HG03060 (cell line): ENCODE results near the gene GLIPR1L1.
A peak's percentile ranks its signal among the peaks of the same experiment; 100 is the strongest.
"Not testable (repeated sequence)": the region's sequence is repeated elsewhere in the genome, so short reads cannot be mapped to it uniquely, and the experiment has no call there.

ENCODE experiments used
- ATAC-seq: cut with Tn5 transposase; IDR thresholded peaks from one replicate; pipeline ENCODE4 v1.9.1; 2021; ENCODE audit warnings: low read depth, moderate number of reproducible peaks; ENCODE audit not compliant: unreplicated experiment

The GLIPR1L1 gene

GRCh38 chr12:75334384-75335030, at the start of gene GLIPR1L1:
GLIPR1L1 (plus strand) TSS chr12:75334670; CDS start chr12:75334729, 59 bp downstream.
- ATAC-seq = peak; percentile 59

DNA sequence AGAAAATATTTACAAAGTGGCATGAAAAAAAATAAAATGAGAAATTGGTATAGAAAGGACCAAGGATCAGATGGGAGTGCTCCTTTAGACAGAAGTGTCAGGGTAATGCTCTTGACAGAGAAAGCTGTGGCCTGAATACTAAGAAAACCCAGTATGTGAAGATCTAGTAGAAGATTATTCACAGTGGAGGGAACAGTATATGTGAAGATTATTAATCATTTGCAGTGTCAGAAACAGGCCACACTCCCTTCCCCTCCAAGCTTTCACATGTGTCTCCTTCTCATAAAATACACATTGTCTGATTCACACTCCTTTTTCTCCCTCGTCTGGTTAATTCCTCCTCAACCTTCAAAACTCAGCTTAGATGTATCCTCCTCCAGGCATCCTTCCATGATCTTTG, 45.6 kb upstream of the GLIPR1L1 start:
- ATAC-seq = no peak

DNA sequence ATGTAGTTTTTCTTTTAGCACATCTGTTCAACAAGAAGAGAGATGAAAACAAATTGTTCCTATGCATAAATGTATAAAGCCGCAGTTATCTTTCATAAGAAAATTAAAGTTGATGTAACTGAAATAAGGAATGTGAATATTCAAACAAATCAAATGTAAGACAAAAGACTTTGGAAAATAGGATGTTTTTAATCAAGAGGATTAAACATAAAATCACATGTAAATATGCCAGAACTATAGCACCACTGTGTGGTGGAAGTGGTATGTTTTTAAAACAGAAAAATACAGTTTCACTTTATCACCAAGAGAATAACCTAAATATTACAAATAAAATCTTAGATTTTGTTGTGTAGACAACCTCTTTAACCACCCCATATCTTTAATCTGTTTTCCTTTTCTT, 44.7 kb upstream of the GLIPR1L1 start:
- no peak for ATAC-seq

GRCh38 chr12:75291014-75291413, 43.5 kb upstream of the GLIPR1L1 start:
- ATAC-seq = no peak

- ATAC-seq = no peak
Measured at GRCh38 chr12:75294336-75294735, 40.1 kb upstream of the GLIPR1L1 start.

DNA sequence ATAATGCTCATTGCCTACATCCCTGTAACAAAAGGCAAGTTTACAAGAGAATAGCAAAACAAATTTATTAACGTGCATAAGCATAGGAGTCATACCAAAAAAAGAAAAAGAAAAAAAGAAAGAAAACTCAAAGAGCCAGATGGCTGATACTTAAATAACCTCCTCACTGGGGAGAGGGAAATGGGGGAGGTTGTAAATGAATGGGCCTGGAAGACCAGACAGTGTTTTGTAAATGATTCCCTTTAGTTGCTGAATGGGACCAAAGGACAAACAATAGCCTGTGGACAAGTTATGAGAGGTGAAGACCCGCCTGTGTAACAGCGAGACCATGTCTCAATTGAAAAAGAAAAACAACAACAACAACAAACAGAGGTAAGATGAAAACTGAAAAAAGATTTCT, 39.7 kb upstream of the GLIPR1L1 start:
- ATAC-seq = no peak

- no peak for ATAC-seq
Measured at GRCh38 chr12:75302225-75302624, 32.2 kb upstream of the GLIPR1L1 start.

DNA sequence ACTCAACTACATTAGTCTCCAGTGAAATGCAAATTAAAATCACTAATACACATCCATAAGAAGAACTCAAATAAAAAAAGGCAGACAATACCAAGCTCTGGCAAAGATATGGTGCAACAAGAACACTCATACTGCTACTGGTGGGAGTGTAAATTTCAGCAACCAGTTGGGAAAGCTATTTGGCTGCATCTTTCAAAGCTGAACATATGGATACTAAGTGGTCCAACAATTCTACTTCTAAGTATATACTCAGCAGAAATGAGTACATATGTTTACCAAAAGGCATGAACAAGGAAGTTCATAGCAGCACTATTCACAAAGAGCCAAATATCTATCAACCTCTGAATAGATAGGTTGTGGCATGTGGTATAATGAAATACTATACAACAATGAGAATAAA, 31.7 kb upstream of the GLIPR1L1 start:
- no peak for ATAC-seq

DNA sequence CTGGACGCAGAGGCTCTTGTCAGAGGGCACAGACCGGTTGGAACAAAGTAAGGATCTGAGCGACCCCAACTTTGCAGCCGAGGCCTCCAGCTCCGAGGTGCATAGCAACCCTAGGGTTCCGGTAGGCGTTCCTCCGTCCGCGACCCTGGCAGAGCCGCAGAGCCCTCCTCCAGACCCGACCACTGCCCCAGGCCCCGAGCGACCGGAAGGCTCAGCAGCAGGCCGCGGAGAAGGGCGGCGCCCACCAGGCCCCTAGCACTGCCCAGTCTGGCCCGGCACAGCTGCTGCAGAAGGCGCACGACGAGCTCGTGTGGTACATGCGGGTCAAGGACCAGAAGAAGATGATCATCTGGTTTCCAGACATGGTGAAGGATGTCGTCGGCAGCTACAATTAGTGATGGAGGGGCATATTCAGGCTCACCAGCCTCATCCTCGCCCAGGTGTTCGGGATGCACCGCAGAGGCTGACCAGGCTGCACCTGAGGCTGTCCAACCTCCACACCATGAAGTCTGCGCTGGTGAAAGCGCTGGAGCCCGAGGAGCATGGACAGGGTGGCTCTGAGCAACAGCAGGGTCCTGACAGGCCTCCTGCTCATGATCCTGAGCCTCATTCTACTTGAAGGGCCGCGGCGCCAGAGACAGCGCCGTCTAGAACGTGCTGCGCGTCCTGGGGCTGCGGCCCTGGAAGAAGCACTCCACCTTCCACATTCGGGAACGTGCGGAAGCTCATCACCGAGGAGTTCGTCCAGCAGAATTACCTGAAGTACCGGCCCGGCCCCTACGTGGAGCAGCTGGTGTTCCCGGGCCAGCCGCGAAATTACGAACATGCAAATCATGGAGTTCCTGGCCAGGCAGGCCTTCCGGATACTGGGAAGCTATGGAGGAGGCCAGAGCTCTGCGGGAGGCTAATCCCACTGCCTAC, 28.8 kb upstream of the GLIPR1L1 start:
- no peak for ATAC-seq

DNA sequence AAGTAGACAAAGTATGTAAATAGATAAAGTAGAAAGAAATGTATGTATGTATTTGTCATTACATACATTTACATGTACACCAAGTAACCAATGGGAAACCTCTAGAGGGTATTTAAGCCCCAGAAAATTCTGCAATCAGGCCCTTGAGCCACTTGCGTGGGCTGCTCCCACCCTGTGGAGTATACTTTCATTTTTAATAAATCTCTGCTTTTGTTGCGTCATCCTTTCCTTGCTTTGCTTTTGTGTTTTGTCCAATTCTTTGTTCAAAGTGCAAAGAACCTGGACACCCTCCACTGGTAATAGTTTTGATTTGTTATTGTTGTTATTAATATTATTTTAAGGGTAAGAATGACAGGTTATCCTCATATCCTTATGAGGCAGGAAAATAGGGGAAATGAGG, 26.2 kb upstream of the GLIPR1L1 start:
- no peak for ATAC-seq

GRCh38 chr12:75311369-75311768, 23.1 kb upstream of the GLIPR1L1 start:
- ATAC-seq = no peak

GRCh38 chr12:75315518-75315917, 19.0 kb upstream of the GLIPR1L1 start:
- ATAC-seq = no peak

- no peak for ATAC-seq
Measured at GRCh38 chr12:75317784-75318183, 16.7 kb upstream of the GLIPR1L1 start.

DNA sequence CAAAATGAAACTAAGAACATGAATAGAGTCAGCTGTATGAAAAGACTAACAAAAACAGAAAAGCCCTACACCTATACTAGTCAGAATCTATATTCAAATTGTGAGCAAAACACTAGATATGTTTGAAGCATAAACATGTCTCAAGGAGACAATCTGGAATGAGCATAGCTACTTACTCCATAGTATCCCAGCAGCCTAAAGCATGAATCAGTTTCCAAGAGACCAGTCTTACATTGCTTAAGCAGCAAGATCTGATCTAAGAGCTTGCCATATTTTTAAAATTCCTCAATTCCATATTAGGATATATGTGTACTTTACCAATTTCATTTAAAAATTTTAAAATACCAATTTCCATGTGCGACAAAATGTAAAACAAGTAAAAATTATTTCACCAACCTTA, 12.0 kb upstream of the GLIPR1L1 start:
- no peak for ATAC-seq

- no peak for ATAC-seq
Measured at GRCh38 chr12:75323663-75324062, 10.8 kb upstream of the GLIPR1L1 start.

DNA sequence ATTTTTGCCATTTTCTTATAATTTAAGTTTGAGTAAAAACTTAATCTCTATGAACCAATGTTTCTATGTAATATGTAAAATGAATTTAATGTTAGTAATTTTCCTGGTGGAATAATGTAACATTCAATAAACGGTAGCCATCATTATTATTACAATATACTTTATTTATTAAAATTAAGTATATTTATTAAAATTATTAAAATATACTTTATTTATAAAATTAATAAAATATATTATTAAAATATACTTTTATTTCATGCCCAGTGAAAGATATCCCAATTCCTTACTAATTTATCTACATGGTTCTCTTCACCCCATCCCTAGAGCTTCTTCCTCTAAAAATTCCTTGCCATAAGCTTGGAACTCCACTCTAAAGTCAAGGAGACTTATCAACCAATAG, 6.8 kb upstream of the GLIPR1L1 start:
- ATAC-seq = no peak

GRCh38 chr12:75329918-75330826, 4.3 kb upstream of the GLIPR1L1 start, which contains the start of gene CAPS2:
CAPS2 (minus strand) TSS chr12:75330324; CDS start chr12:75326498, 3,826 bp downstream.
- ATAC-seq = peak; percentile 63

GRCh38 chr12:75337905-75338304, 3.4 kb downstream of the GLIPR1L1 start:
- ATAC-seq = no peak

DNA sequence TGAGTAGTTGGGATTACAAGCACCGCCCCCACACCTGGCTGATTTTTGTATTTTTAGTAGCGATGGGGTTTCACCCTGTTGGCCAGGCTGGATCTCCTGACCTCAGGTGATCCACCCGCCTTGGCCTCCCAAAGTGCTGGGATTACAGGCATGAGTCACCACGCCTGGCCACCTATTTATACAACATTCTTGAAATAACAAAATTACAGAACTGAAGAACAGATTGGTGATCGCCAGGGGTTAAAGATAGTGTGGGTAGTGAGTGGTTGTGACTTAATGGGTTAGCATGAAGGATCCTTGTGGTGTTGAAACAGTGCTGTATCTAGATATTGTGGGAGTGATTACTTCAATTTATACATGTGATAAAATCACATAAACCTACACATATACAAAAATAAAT, 7.4 kb downstream of the GLIPR1L1 start:
- no peak for ATAC-seq

DNA sequence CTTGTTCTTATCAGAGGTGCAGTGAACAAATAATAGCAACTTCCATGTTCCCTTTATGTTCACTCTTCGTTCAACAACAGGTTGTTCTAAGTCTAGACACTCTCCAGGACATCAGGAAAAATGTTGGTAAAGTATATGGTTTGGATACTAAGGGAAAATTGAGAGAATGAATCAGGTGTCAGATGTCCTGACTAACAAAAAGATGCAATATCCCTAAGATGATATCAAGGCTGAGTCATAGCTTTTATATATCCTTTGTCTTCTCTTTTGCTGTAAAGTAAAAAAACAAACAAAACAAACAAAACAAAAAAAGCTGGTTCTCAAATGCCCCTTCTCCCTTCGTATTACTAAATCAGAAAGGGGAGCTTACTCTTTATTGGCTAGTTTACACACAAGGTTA, 11.1 kb downstream of the GLIPR1L1 start:
- no peak for ATAC-seq

- ATAC-seq = not testable (repeated sequence)
Measured at GRCh38 chr12:75346215-75346614, 11.7 kb downstream of the GLIPR1L1 start.
